ACHN (cell line): ENCODE results near the gene EXOC4.

Experiments
- DNase-seq: peaks from one replicate; pipeline ENCODE4 v3.0.0-alpha.2; 2015
- in situ Hi-C: cut with HindIII; loops from 2 replicates; pipeline ENCODE4 v1.10.0; 2017; ENCODE audit warnings: low sequenced_read_pairs, low pct_ligation_motif_present, low pct_unique_long_range_greater_than_20kb

The EXOC4 gene

GRCh38 chr7:133827707-133828623 lies 575.1 kb downstream of the EXOC4 start:
- in situ Hi-C loops, result no loop called here
- no peak for DNase-seq

- peak; percentile 40 for DNase-seq
- in situ Hi-C loops, result no loop called here
These were observed 576.0 kb downstream of the EXOC4 start for GRCh38 chr7:133828906-133829305.

DNA sequence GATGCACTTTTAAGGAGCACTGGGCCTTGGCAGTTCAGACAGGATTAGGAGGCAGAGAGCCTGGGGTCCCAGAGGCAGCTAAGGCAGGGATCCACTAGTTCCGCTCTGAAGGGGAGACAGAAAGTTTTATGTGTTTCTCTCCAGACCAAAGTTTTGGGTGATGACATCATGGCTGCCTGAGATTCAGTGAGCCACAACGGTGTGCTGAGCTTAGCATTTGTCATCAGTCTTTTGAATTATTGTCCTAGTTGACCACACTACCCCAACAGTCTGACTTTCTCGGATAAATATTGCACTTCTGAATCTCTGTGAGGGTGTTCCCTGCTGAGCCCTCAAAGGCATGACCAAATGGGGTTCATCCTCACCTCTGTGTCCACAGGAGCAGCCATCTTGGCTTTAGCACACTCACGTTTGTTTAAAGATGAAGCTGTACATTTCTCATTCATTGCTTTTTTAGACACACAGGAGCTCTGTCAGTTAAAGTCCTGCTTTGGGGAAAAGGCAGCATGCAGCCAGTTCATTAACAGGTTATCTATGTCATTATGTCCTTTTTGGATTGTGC lies 576.5 kb downstream of the EXOC4 start:
- DNase-seq, result peak; percentile 97
- in situ Hi-C loops, result no loop called here

- no peak for DNase-seq
- in situ Hi-C loops, result no loop called here
These were observed 577.2 kb downstream of the EXOC4 start for GRCh38 chr7:133830081-133830480.

- in situ Hi-C loops, result no loop called here
These were observed 583.8 kb downstream of the EXOC4 start for GRCh38 chr7:133836666-133837065.

GRCh38 chr7:133837224-133837623 lies 584.3 kb downstream of the EXOC4 start:
- in situ Hi-C loops, result no loop called here
- no peak for DNase-seq

More at GRCh38 chr7:133836666-133837065, 583.8 kb downstream of the EXOC4 start:
- no peak for DNase-seq

DNA sequence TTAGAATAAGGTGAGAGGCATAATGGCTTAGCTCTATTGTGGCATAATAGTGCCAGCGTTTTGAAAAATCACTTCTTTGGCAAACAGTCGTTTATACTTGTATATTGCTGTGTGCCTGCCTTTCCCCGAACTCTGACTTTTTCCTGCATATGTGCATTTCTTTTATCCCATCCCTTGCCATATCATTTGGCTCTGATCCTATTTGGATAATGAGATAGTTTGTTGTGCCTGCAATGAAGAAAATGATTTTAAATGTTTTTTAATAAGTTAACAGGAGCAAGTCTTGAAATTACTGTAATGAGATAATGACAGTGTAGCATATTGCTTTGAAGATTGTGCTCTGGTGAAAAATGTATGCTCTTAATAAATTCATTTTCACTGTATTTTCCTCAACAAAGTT lies 586.2 kb downstream of the EXOC4 start:
- DNase-seq, result no peak
- in situ Hi-C loops, result no loop called here

- DNase-seq, result no peak
- in situ Hi-C loops, result no loop called here
These were observed 590.5 kb downstream of the EXOC4 start for GRCh38 chr7:133843341-133843740.

DNA sequence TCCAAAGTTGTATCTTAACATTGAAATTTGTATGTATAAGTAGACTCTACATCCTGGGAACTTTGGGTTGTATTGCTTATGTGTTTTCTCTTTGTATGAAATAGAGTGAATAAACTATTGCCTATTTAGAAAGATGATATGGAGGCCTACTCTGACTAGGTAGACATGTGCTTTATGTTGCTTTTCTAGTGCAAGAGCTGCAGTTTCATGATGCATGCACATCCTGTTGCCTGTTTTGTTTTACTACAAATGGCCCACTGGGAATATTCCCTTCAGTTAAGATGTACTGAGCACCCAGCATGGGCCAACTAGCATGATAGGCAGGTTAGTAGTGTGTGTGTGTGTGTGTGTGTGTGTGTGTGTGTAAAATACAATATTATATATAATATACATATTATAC lies 592.1 kb downstream of the EXOC4 start:
- in situ Hi-C loops, result no loop called here

DNA sequence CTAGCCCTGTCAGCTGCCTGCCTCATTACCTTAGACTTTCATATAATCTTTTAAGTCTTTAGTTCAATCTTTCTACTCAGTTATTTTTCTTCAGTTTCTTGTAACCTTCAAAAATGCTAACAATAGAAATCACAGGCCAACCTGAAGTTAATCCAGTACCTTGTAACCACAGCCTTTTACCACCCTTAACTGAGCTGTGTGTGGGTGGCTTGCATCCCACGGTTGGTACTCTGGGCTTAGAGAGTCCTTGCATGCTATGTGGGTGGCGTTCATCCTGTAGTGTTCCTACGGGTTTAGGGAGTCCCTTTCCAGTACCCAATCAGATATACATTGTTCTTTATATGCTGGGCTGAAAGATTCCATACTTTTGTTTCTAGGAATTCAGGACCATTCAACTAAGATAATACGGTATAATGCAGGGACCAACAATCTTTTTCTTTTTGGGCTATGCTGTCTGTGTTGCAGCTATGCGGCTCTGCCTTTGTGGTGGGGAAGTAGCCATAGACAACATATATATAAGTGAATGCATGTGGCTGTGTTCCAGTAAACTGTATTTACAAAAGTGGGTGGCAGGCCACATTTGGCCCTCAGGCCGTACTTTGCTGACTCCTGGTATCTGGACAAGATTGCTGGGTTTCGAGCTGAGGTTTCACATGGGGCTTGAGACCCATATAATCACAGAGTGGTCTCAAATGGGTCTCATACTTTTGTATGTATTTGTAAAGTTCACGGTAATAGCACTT lies 593.5 kb downstream of the EXOC4 start:
- in situ Hi-C loops, result no loop called here
- DNase-seq, result no peak

More for the DNA sequence above, 592.1 kb downstream of the EXOC4 start:
- DNase-seq, result no peak

GRCh38 chr7:133850497-133851280 lies 597.8 kb downstream of the EXOC4 start:
- in situ Hi-C loops, result no loop called here
- DNase-seq, result no peak

- in situ Hi-C loops, result no loop called here
- DNase-seq, result no peak
These were observed 598.5 kb downstream of the EXOC4 start for GRCh38 chr7:133851411-133851810.

- in situ Hi-C loops, result no loop called here
- peak; percentile 100 for DNase-seq
These were observed 600.9 kb downstream of the EXOC4 start for GRCh38 chr7:133853706-133854276.

- in situ Hi-C loops, result no loop called here
These were observed 601.9 kb downstream of the EXOC4 start for GRCh38 chr7:133854739-133855138.

DNA sequence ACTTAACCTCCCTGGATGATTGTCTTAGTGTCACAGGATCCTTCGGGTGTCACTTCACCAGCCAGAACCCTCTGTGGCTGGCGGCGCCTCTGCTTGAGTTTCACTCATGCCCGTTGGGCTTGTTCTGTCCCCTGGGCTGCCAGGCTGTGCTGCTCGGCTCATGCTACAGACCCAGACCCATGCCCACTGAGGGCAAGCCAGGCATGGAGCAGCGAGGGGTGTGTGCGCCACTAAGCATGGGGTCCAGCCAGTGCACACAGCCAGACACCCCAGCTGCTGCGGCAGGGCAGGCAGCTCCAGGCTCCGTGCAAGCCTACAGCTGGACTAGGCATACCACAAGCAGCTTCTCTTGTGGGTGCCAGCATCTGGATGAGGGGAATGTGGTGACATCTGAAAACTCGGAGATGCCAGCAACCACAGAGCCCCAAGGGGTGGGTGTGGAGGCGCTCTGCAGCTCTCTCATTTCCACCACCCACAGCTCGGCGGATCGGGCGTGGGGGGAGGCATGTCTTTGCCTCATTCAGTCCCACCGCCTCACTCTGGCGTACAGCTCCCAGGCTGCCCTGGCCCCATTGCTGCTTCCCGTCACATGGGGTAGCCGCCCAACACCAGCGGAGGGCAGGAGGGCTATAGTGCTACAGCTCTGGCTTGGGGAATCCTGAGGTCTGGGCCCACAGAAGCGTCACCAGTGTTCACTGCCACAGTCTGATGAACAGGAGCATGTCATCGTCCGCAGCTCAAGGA lies 604.7 kb downstream of the EXOC4 start:
- DNase-seq, result no peak
- in situ Hi-C loops, result no loop called here

More at GRCh38 chr7:133854739-133855138, 601.9 kb downstream of the EXOC4 start:
- DNase-seq, result peak; percentile 81

DNA sequence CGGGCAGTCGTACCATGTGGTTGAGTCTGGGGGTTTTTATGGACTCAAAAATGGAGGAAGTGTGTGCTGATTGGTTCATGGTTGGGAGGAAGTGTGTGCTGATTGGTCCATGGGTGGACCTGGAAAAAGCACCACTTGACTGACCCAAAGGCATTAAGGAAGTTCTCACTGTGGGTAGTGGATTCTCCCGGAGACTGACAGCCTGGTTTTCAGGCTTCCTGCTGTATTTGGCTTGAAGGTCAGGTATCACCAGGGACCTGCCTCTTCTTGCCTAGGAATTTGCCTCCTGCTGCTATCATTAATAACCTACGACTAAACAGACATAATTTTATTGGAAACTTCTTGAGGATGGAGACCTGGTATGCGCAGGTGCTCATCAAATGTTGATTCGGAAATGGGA lies 605.4 kb downstream of the EXOC4 start:
- DNase-seq, result no peak
- in situ Hi-C loops, result no loop called here

- no peak for DNase-seq
- in situ Hi-C loops, result no loop called here
These were observed 606.4 kb downstream of the EXOC4 start for GRCh38 chr7:133859231-133859630.
